ENCODE data around the gene BMP6. TPM values are rescaled to one million over a fixed set of nuclear protein-coding genes. Genes with fewer than 3 reads are reported as not detected.

Gene BMP6
- polyA plus RNA-seq, 3 donors, result not detected

DNA sequence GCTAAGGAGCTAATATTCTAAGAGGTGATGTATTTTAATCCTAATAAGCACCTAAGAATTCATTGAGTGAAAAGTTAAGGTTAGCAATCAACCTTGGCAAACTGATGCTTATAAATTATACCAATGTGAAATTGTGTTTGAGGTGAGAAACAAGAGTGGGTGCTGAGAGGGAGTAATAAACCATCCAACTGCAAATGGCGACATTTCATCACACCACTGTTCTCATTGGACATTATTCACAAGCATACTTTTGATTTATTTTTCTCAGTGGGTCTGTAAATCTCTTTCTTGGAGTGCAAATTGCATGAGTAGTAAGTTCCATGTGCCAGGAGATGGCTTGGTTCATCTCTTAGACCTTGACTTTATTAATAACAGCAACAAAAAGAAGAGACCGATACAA, 71.5 kb downstream of the BMP6 start:
- no peaks in the 10 kb centered on the region for H3K36me3 ChIP-seq (replicated peaks in 1 of 2; ENCODE audit: control insufficient read depth in 1 of 2, insufficient read depth in 2 of 2, low read length in 2 of 2)
- Mint-ChIP-seq H3K4me1 (no peaks in the 10 kb centered on the region), H3K9me3 (peaks cover 0 to 11% (median 2%) of the 10 kb centered on the region in 7 donors), H3K36me3 (no peaks in the 10 kb centered on the region), H3K4me3 (no peak overlapping the region), H3K27me3 (ENCODE audit: low read depth in 3 of 3) (peaks cover 2 to 3% (median 2%) of the 10 kb centered on the region in 3 donors), H3K27ac (no peak overlapping the region)
- H3K9ac ChIP-seq (ENCODE audit: insufficient read depth, low read length, poor library complexity, severe bottlenecking), result no peak overlapping the region
- no peaks in the 10 kb centered on the region for H3K4me1 ChIP-seq (ENCODE audit: control insufficient read depth in 1 of 2, insufficient read depth in 2 of 2, low read length in 2 of 2)
- no CpG with 5 or more reads among the region's 2 CpGs for WGBS (ENCODE audit: insufficient coverage)
- no peak overlapping the region for H3K27ac ChIP-seq (ENCODE audit: low read depth in 1 of 2, low read length in 2 of 2)
- no peak overlapping the region for H2AFZ ChIP-seq (ENCODE audit: insufficient read depth, low read depth, low read length, poor library complexity, severe bottlenecking)
- no peaks in the 10 kb centered on the region for H3K27me3 ChIP-seq (ENCODE audit: control insufficient read depth in 2 of 2, insufficient read depth in 2 of 2, low read length in 2 of 2)
- H4K20me1 ChIP-seq (ENCODE audit: insufficient read depth, low read length), result no peaks in the 10 kb centered on the region
- no peaks in the 10 kb centered on the region for H3K79me2 ChIP-seq (ENCODE audit: insufficient read depth, low read length)
- no peak overlapping the region for H3K4me3 ChIP-seq (replicated peaks in 1 of 3; ENCODE audit: low read depth in 2 of 3, low read length in 3 of 3)
- H3K9me3 ChIP-seq (replicated peaks in 1 of 2; ENCODE audit: control insufficient read depth in 1 of 2, insufficient read depth in 1 of 2, low read length in 2 of 2), result no peaks in the 10 kb centered on the region
- TF ChIP-seq, protein P1, sequence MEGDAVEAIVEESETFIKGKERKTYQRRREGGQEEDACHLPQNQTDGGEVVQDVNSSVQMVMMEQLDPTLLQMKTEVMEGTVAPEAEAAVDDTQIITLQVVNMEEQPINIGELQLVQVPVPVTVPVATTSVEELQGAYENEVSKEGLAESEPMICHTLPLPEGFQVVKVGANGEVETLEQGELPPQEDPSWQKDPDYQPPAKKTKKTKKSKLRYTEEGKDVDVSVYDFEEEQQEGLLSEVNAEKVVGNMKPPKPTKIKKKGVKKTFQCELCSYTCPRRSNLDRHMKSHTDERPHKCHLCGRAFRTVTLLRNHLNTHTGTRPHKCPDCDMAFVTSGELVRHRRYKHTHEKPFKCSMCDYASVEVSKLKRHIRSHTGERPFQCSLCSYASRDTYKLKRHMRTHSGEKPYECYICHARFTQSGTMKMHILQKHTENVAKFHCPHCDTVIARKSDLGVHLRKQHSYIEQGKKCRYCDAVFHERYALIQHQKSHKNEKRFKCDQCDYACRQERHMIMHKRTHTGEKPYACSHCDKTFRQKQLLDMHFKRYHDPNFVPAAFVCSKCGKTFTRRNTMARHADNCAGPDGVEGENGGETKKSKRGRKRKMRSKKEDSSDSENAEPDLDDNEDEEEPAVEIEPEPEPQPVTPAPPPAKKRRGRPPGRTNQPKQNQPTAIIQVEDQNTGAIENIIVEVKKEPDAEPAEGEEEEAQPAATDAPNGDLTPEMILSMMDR (IDR thresholded peaks at IDR 0.05), result no peak
- no peak for DNase-seq
- intact Hi-C loops (cut with micrococcal nuclease), result no loop called here
- H3K4me2 ChIP-seq (replicated peaks; ENCODE audit: extremely low read depth, low read length, poor library complexity, severe bottlenecking), result no peak overlapping the region

DNA sequence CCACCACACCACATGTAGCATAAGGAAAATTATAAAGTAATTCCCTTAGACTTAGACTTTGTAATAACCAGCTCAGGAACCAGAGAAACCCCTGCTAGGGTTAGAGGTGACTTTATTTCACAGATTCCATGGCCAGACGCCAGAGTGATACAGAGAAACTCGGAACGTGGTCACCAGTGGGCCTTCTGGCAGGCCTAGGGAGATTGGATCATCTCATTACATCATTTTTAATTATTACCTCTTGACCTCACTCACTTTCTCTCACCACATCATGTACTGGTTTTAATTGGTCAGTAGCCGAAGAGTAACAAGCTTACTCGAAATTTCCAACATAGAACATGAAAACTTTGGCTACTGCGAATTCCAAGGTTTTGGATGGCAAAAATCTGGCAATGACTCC, 72.9 kb downstream of the BMP6 start:
- no peaks in the 10 kb centered on the region for H3K4me1 ChIP-seq (ENCODE audit: control insufficient read depth in 1 of 2, insufficient read depth in 2 of 2, low read length in 2 of 2)
- Mint-ChIP-seq H3K27me3 (ENCODE audit: low read depth in 3 of 3) (peaks cover 2 to 3% (median 2%) of the 10 kb centered on the region in 3 donors), H3K9me3 (peaks cover 0 to 10% (median 2%) of the 10 kb centered on the region in 7 donors), H3K36me3 (no peaks in the 10 kb centered on the region), H3K27ac (no peak overlapping the region), H3K4me3 (no peak overlapping the region), H3K4me1 (no peaks in the 10 kb centered on the region)
- no peaks in the 10 kb centered on the region for H3K79me2 ChIP-seq (ENCODE audit: insufficient read depth, low read length)
- no peaks in the 10 kb centered on the region for H3K36me3 ChIP-seq (replicated peaks in 1 of 2; ENCODE audit: control insufficient read depth in 1 of 2, insufficient read depth in 2 of 2, low read length in 2 of 2)
- no peaks in the 10 kb centered on the region for H4K20me1 ChIP-seq (ENCODE audit: insufficient read depth, low read length)
- H2AFZ ChIP-seq (ENCODE audit: insufficient read depth, low read depth, low read length, poor library complexity, severe bottlenecking), result no peak overlapping the region
- no CpG with 5 or more reads among the region's 6 CpGs for WGBS (ENCODE audit: insufficient coverage)
- no peaks in the 10 kb centered on the region for H3K9me3 ChIP-seq (replicated peaks in 1 of 2; ENCODE audit: control insufficient read depth in 1 of 2, insufficient read depth in 1 of 2, low read length in 2 of 2)
- H3K27ac ChIP-seq (ENCODE audit: low read depth in 1 of 2, low read length in 2 of 2), result no peak overlapping the region
- no peak overlapping the region for H3K4me2 ChIP-seq (replicated peaks; ENCODE audit: extremely low read depth, low read length, poor library complexity, severe bottlenecking)
- TF ChIP-seq, protein P1 (IDR thresholded peaks at IDR 0.05), result no peak
- intact Hi-C loops (cut with micrococcal nuclease), result no loop called here
- H3K9ac ChIP-seq (ENCODE audit: insufficient read depth, low read length, poor library complexity, severe bottlenecking), result no peak overlapping the region
- H3K27me3 ChIP-seq (ENCODE audit: control insufficient read depth in 2 of 2, insufficient read depth in 2 of 2, low read length in 2 of 2), result no peaks in the 10 kb centered on the region
- DNase-seq, result no peak
- no peak overlapping the region for H3K4me3 ChIP-seq (replicated peaks in 1 of 3; ENCODE audit: low read depth in 2 of 3, low read length in 3 of 3)

Measured in CD14-positive monocyte (primary cell).